GM23338 (cell line): ENCODE data around the gene EGFR. TPM values are rescaled to one million over a fixed set of nuclear protein-coding genes. Genes with fewer than 3 reads are reported as not detected.

Experiments used
- ATAC-seq: fragments of 200-7000 bp; cut with Tn5 transposase; 3 replicates; pipeline ENCODE4 v1.9.1; 2020
- DNase-seq: peaks from one replicate; pipeline ENCODE4 v3.0.0-alpha.2; 2015; ENCODE audit warnings: low spot score
- H2AFZ ChIP-seq: fragments of 200-600 bp; sonication (generic); 2 replicates; pipeline ENCODE4 v1.8.0; 2016; ENCODE audit warnings: antibody characterized with exemption, mild to moderate bottlenecking, moderate library complexity
- H3F3A ChIP-seq: fragments of 200-600 bp; sonication (generic); replicated peaks from 2 replicates; pipeline ENCODE4 v1.8.0; 2017; ENCODE audit warnings: antibody characterized with exemption, mixed run types, low read depth
- H3K27ac ChIP-seq: fragments of 200-600 bp; sonication (generic); 2 replicates; pipeline ENCODE4 v1.6.1; 2016; ENCODE audit warnings: low read depth
- H3K27me3 ChIP-seq: fragments of 200-600 bp; sonication (generic); 2 replicates; pipeline ENCODE4 v1.8.0; 2016; ENCODE audit warnings: mild to moderate bottlenecking, mixed run types, moderate library complexity; ENCODE audit not compliant: insufficient read depth
- H3K36me3 ChIP-seq: fragments of 200-600 bp; sonication (generic); 2 replicates; pipeline ENCODE4 v1.8.0; 2016; ENCODE audit warnings: mild to moderate bottlenecking; ENCODE audit not compliant: insufficient read depth
- H3K4me1 ChIP-seq: fragments of 200-600 bp; sonication (generic); 2 replicates; pipeline ENCODE4 v1.8.0; 2016; ENCODE audit warnings: mild to moderate bottlenecking, moderate library complexity; ENCODE audit not compliant: insufficient read depth
- H3K4me2 ChIP-seq: fragments of 200-600 bp; sonication (generic); 2 replicates; pipeline ENCODE4 v1.7.1; 2017; ENCODE audit warnings: mixed run types
- H3K4me3 ChIP-seq: fragments of 200-600 bp; sonication (generic); 2 replicates; pipeline ENCODE4 v1.6.1; 2016; ENCODE audit warnings: mixed run types
- H3K79me2 ChIP-seq: fragments of 200-600 bp; sonication (generic); replicated peaks from 2 replicates; pipeline ENCODE4 v1.8.0; 2017; ENCODE audit warnings: mild to moderate bottlenecking; ENCODE audit not compliant: insufficient read depth
- H3K9me2 ChIP-seq: fragments of 200-600 bp; sonication (generic); 2 replicates; pipeline ENCODE4 v1.8.0; 2017; ENCODE audit not compliant: insufficient read depth
- H4K20me1 ChIP-seq: fragments of 200-600 bp; sonication (generic); replicated peaks from 2 replicates; pipeline ENCODE4 v1.8.0; 2017; ENCODE audit warnings: mild to moderate bottlenecking; ENCODE audit not compliant: insufficient read depth
- H3K27ac Mint-ChIP-seq: 2 replicates; pipeline ENCODE4 v1.8.0; 2020; ENCODE audit warnings: inconsistent platforms, mild to moderate bottlenecking, moderate library complexity, mixed read lengths
- H3K27me3 Mint-ChIP-seq: 3 replicates; pipeline ENCODE4 v1.8.0; 2022; ENCODE audit warnings: low read depth, mild to moderate bottlenecking, moderate library complexity, mixed read lengths, inconsistent platforms; ENCODE audit not compliant: insufficient read depth, poor library complexity
- H3K36me3 Mint-ChIP-seq: 3 replicates; pipeline ENCODE4 v1.8.0; 2021; ENCODE audit warnings: low read depth, mild to moderate bottlenecking, inconsistent platforms, moderate library complexity, mixed read lengths
- H3K4me1 Mint-ChIP-seq: 3 replicates; pipeline ENCODE4 v1.8.0; 2020; ENCODE audit warnings: mild to moderate bottlenecking, inconsistent platforms, mixed read lengths
- H3K4me3 Mint-ChIP-seq: 3 replicates; pipeline ENCODE4 v1.8.0; 2021; ENCODE audit warnings: moderate library complexity, mild to moderate bottlenecking, inconsistent platforms, mixed read lengths
- H3K9me3 Mint-ChIP-seq: 3 replicates; pipeline ENCODE4 v1.8.0; 2020; ENCODE audit warnings: moderate library complexity, mild to moderate bottlenecking, inconsistent platforms, mixed read lengths
- CREB1 ChIP-seq: fragments of 250-450 bp; sonication (Bioruptor Pico); IDR thresholded peaks from 2 replicates; pipeline ENCODE4 v1.5.0; 2020; ENCODE audit warnings: low read depth, mild to moderate bottlenecking, moderate library complexity
- CTCF ChIP-seq, 2 experiments: fragments of 200-600 bp in 1 of 2; sonication (generic) in 1 of 2; conservative IDR thresholded peaks; 2 replicates each; pipeline versions ENCODE4 v1.5.1 to v1.6.1; 2016 to 2017; ENCODE audit warnings: antibody characterized with exemption in 2 of 2, low read depth in 2 of 2, mild to moderate bottlenecking in 2 of 2, moderate library complexity in 1 of 2
- ETS1 ChIP-seq: IDR thresholded peaks from 2 replicates; pipeline ENCODE4 v1.6.1; 2016; ENCODE audit warnings: antibody characterized with exemption
- EZH2 ChIP-seq: fragments of 200-600 bp; sonication (generic); IDR thresholded peaks from one replicate; pipeline ENCODE4 v1.8.0; 2017; ENCODE audit warnings: antibody characterized with exemption, mild to moderate bottlenecking, low read depth; ENCODE audit not compliant: unreplicated experiment
- EZH2phosphoT487 ChIP-seq: fragments of 200-600 bp; sonication (generic); IDR thresholded peaks from one replicate; pipeline ENCODE4 v1.8.1; 2018; ENCODE audit warnings: antibody characterized with exemption; ENCODE audit not compliant: unreplicated experiment
- JUNB ChIP-seq: IDR thresholded peaks from one replicate; pipeline ENCODE4 v1.6.1; 2016; ENCODE audit warnings: antibody characterized with exemption; ENCODE audit not compliant: unreplicated experiment
- NANOG ChIP-seq: IDR thresholded peaks from 2 replicates; pipeline ENCODE4 v1.6.1; 2016; ENCODE audit warnings: antibody characterized with exemption, borderline replicate concordance
- POLR2AphosphoS5 ChIP-seq: IDR thresholded peaks from 2 replicates; pipeline ENCODE4 v1.6.1; 2016; ENCODE audit warnings: antibody characterized with exemption, low read depth
- REST ChIP-seq: IDR thresholded peaks from one replicate; pipeline ENCODE4 v1.6.1; 2018; ENCODE audit warnings: antibody characterized with exemption; ENCODE audit not compliant: unreplicated experiment
- ZNF114 ChIP-seq: fragments of 250-450 bp; sonication (Bioruptor Pico); IDR thresholded peaks from 2 replicates; pipeline ENCODE4 v1.5.0; 2020; ENCODE audit warnings: mild to moderate bottlenecking, moderate library complexity
- polyA plus RNA-seq: library from polyadenylated mRNA; unstranded; fragments of >200 nt; fragmentation: Nextera tagmentation; extraction: Ambion mirVana; gene quantifications from 2 replicates; pipeline ENCODE4 v1.2.1, GENCODE V29; 2016
- total RNA-seq: library from RNA; depleted of rRNA; stranded (reverse); fragments of >200 nt; shearing (Covaris generic); gene quantifications from 2 replicates; pipeline ENCODE4 v1.2.3, GENCODE V29; 2014

EGFR gene
- total and polyA plus RNA-seq, 2 experiments from 2014 or later: 1.5 to 4.5 TPM

GRCh38 chr7:55135462-55135861, 116.6 kb downstream of the EGFR start:
- H3K36me3 Mint-ChIP-seq: no peaks in the 10 kb centered on the region; the same call in 2 of the 3 replicates
- Histone ChIP-seq H2AFZ (no peak overlapping the region), H3K27ac (no peak overlapping the region), H3K36me3 (no peaks in the 10 kb centered on the region), H3K4me2 (no peak overlapping the region), H3K4me1 (no peaks in the 10 kb centered on the region; the same call in 1 of the 2 replicates), H3F3A (no peaks in the 10 kb centered on the region), H4K20me1 (no peaks in the 10 kb centered on the region), H3K27me3 (no peaks in the 10 kb centered on the region), H3K4me3 (no peak overlapping the region), H3K79me2 (no peaks in the 10 kb centered on the region), H3K9me2 (no peaks in the 10 kb centered on the region)
- no peak overlapping the region for H3K4me3 Mint-ChIP-seq
- TF ChIP-seq JUNB (no peak), REST (no peak), CREB1 (CRISPR knock-in tag) (no peak), CTCF (conservative IDR thresholded peaks at IDR 0.05; ENCODE audit: low read depth in 2 of 2) (no peak), EZH2 (no peak), POLR2AphosphoS5 (no peak), EZH2phosphoT487 (no peak), ETS1 (no peak), NANOG (no peak)
- H3K27me3 Mint-ChIP-seq: no peaks in the 10 kb centered on the region
- DNase-seq: no peak
- ATAC-seq: no peak
- H3K9me3 Mint-ChIP-seq: no peaks in the 10 kb centered on the region
- H3K4me1 Mint-ChIP-seq: peaks cover 11% of the 10 kb centered on the region
- no peak overlapping the region for H3K27ac Mint-ChIP-seq

- Mint-ChIP-seq H3K27me3 (no peaks in the 10 kb centered on the region), H3K36me3 (no peaks in the 10 kb centered on the region; the same call in 2 of the 3 replicates), H3K4me1 (no peaks in the 10 kb centered on the region), H3K9me3 (no peaks in the 10 kb centered on the region), H3K4me3 (no peak overlapping the region), H3K27ac (no peak overlapping the region)
- H3K4me3 ChIP-seq: no peak overlapping the region
- no peaks in the 10 kb centered on the region for H3K4me1 ChIP-seq
- ATAC-seq (no peak), DNase-seq (no peak)
- no peaks in the 10 kb centered on the region for H3F3A ChIP-seq
- H3K36me3 ChIP-seq: no peaks in the 10 kb centered on the region
- H3K4me2 ChIP-seq: no peak overlapping the region
- no peak overlapping the region for H2AFZ ChIP-seq
- no peaks in the 10 kb centered on the region for H4K20me1 ChIP-seq
- H3K27me3 ChIP-seq: no peaks in the 10 kb centered on the region
- no peaks in the 10 kb centered on the region for H3K79me2 ChIP-seq
- H3K9me2 ChIP-seq: no peaks in the 10 kb centered on the region
- no peak overlapping the region for H3K27ac ChIP-seq
- TF ChIP-seq ZNF114 (CRISPR knock-in tag): no peak
- no peak for TF ChIP-seq CTCF (conservative IDR thresholded peaks at IDR 0.05; ENCODE audit: low read depth in 2 of 2)
- TF ChIP-seq POLR2AphosphoS5: no peak
- no peak for TF ChIP-seq JUNB
These were observed 119.8 kb downstream of the EGFR start for GRCh38 chr7:55138663-55139062.
